GM12878 (cell line): ENCODE data around the gene TLE2. TPM values are rescaled to one million over a fixed set of nuclear protein-coding genes. Genes with fewer than 3 reads are reported as not detected.

Experiments used
- ATAC-seq: fragments of 200-7000 bp; cut with Tn5 transposase; 3 replicates; pipeline ENCODE4 v1.9.1; 2020; ENCODE audit warnings: mild to moderate bottlenecking, moderate library complexity
- BruUV-seq: library from RNA; stranded (reverse); fragments of 400-500 nt; replicated peaks from 2 replicates; lab custom pipeline; 2021; lab: Mats Ljungman, UMichigan
- CTCF ChIA-PET: fragments of 300-600 bp; sonication (Branson Sonifier 250); formaldehyde crosslinking; extraction: SDS; loops from one replicate; lab custom pipeline; 2021; ENCODE audit warnings: inconsistent platforms; lab: Yijun Ruan, JAX
- POLR2A ChIA-PET: fragments of 350-600 bp; formaldehyde crosslinking; extraction: SDS; loops from one replicate; lab custom pipeline; 2021; ENCODE audit warnings: inconsistent platforms; lab: Charles Lee
- RAD21 ChIA-PET: fragments of 300-600 bp; sonication (Branson Sonifier 250); formaldehyde crosslinking; loops from one replicate; lab custom pipeline; 2023; ENCODE audit warnings: antibody characterized with exemption; ENCODE audit not compliant: unreplicated experiment; lab: Charles Lee
- SMC1A ChIA-PET: fragments of 300-600 bp; sonication (Branson Sonifier 250); formaldehyde crosslinking; loops from one replicate; lab custom pipeline; 2023; ENCODE audit not compliant: unreplicated experiment, uncharacterized antibody; lab: Charles Lee
- DNase-seq: peaks from one replicate; pipeline ENCODE4 v3.0.0-alpha.2; 2011; ENCODE audit warnings: low read depth, low spot score
- FAIRE-seq: peaks from 3 replicates; lab custom pipeline; 2011; peaks lifted over from hg19 to GRCh38; lab: Jason Lieb, UNC
- H2AFZ ChIP-seq: 2 replicates; pipeline ENCODE4 v1.6.0; 2011; ENCODE audit warnings: low read depth, low read length, control low read depth; ENCODE audit not compliant: control insufficient read depth
- H3K27ac ChIP-seq: 2 replicates; pipeline ENCODE4 v1.5.1; 2011; ENCODE audit warnings: control low read depth; ENCODE audit not compliant: control insufficient read depth, insufficient read depth
- H3K27me3 ChIP-seq, 2 experiments: replicated peaks in 1 of 2; 2 replicates each; pipeline versions ENCODE4 v1.6.0 to v1.6.1; 2011; ENCODE audit warnings: low read length in 1 of 2; ENCODE audit not compliant: control insufficient read depth in 2 of 2, insufficient read depth in 2 of 2
- H3K36me3 ChIP-seq, 2 experiments: 2 replicates each; pipeline ENCODE4 v1.5.1; 2011; ENCODE audit warnings: low read length in 1 of 2; ENCODE audit not compliant: control insufficient read depth in 2 of 2, insufficient read depth in 2 of 2
- H3K4me1 ChIP-seq: 2 replicates; pipeline ENCODE4 v1.6.1; 2011; ENCODE audit warnings: mild to moderate bottlenecking, low read length, moderate library complexity, mixed read lengths; ENCODE audit not compliant: control insufficient read depth, insufficient read depth
- H3K4me2 ChIP-seq: 2 replicates; pipeline ENCODE4 v1.6.0; 2011; ENCODE audit warnings: control low read depth; ENCODE audit not compliant: control insufficient read depth, insufficient read depth
- H3K4me3 ChIP-seq: fragments of 200-600 bp; sonication (generic); 2 replicates; pipeline ENCODE4 v1.5.1; 2016
- H3K79me2 ChIP-seq: 2 replicates; pipeline ENCODE4 v1.6.0; 2011; ENCODE audit warnings: low read length; ENCODE audit not compliant: control insufficient read depth, insufficient read depth
- H3K9ac ChIP-seq: 2 replicates; pipeline ENCODE4 v1.8.0; 2011; ENCODE audit warnings: low read length, control low read depth, mixed read lengths; ENCODE audit not compliant: control insufficient read depth, insufficient read depth
- H3K9me3 ChIP-seq: replicated peaks from 3 replicates; pipeline ENCODE4 v1.5.1; 2011; ENCODE audit warnings: mild to moderate bottlenecking, low read length; ENCODE audit not compliant: control insufficient read depth, insufficient read depth
- H4K20me1 ChIP-seq: 2 replicates; pipeline ENCODE4 v1.6.0; 2011; ENCODE audit not compliant: control insufficient read depth, insufficient read depth
- EGR1 ChIP-seq, 2 experiments: IDR thresholded peaks; 1 replicate in 1 of 2; 2 replicates in 1 of 2; pipeline ENCODE4 v1.6.1; 2011 to 2012; ENCODE audit warnings: low read depth in 2 of 2, low read length in 2 of 2, borderline replicate concordance in 1 of 2, mild to moderate bottlenecking in 1 of 2, moderate library complexity in 1 of 2
- GABPA ChIP-seq: IDR thresholded peaks from 2 replicates; pipeline ENCODE4 v1.6.1; 2014; ENCODE audit warnings: antibody characterized with exemption, low read depth, mild to moderate bottlenecking, inconsistent platforms
- HDGF ChIP-seq: fragments of 450-650 bp; IDR thresholded peaks from 2 replicates; pipeline ENCODE4 v1.6.1; 2016; ENCODE audit warnings: antibody characterized with exemption
- IRF3 ChIP-seq: fragments of 450-650 bp; IDR thresholded peaks from 2 replicates; pipeline ENCODE4 v1.6.1; 2014; ENCODE audit warnings: mild to moderate bottlenecking
- KLF5 ChIP-seq: fragments of 450-650 bp; IDR thresholded peaks from 2 replicates; pipeline ENCODE4 v1.6.1; 2014; ENCODE audit warnings: mild to moderate bottlenecking; ENCODE audit not compliant: partially characterized antibody
- MEF2B ChIP-seq: fragments of 450-650 bp; IDR thresholded peaks from 2 replicates; pipeline ENCODE4 v1.6.1; 2018; ENCODE audit warnings: mild to moderate bottlenecking, moderate library complexity; ENCODE audit not compliant: partially characterized antibody, poor library complexity, severe bottlenecking
- PAX5 ChIP-seq: IDR thresholded peaks from 2 replicates; pipeline ENCODE4 v1.6.1; 2011; ENCODE audit warnings: low read depth, low read length, borderline replicate concordance
- POLR2AphosphoS2 ChIP-seq: IDR thresholded peaks from 2 replicates; pipeline ENCODE4 v1.6.1; 2011; ENCODE audit warnings: low read depth, mild to moderate bottlenecking, low read length, improper control_type of control experiment, moderate library complexity
- POU2F2 ChIP-seq: IDR thresholded peaks from 3 replicates; pipeline ENCODE4 v1.6.1; 2011; ENCODE audit warnings: low read depth, mild to moderate bottlenecking, low read length, borderline replicate concordance
- RAD51 ChIP-seq: fragments of 450-650 bp; IDR thresholded peaks from 2 replicates; pipeline ENCODE4 v1.6.1; 2016; ENCODE audit warnings: moderate library complexity, mild to moderate bottlenecking, inconsistent platforms
- SUZ12 ChIP-seq: fragments of 200-600 bp; sonication (generic); IDR thresholded peaks from one replicate; pipeline ENCODE4 v1.6.1; 2018; ENCODE audit warnings: antibody characterized with exemption, mild to moderate bottlenecking; ENCODE audit not compliant: unreplicated experiment
- YBX1 ChIP-seq: fragments of 450-650 bp; IDR thresholded peaks from 2 replicates; pipeline ENCODE4 v1.6.1; 2016; ENCODE audit warnings: antibody characterized with exemption
- WGBS: methylation state at CpG from one replicate; pipeline ENCODE4 v1.1.6; 2016; ENCODE audit warnings: low lambda C conversion rate; ENCODE audit not compliant: insufficient replicate concordance, insufficient coverage; ENCODE audit errors: missing lambda C conversion rate; 5-methylcytosine and 5-hydroxymethylcytosine counted together
- in situ Hi-C: fragments of 300-500 bp; cut with MboI; formaldehyde crosslinking; loops from 9 replicates; pipeline ENCODE4 v1.14.3; 2018; ENCODE audit warnings: mixed read lengths
- intact Hi-C: fragments of 100-400 bp; cut with micrococcal nuclease; formaldehyde crosslinking; loops from one replicate; pipeline ENCODE4 v1.14.2; 2022; ENCODE audit not compliant: unreplicated experiment
- polyA plus RNA-seq, 11 experiments: library from polyadenylated mRNA; depleted of rRNA in 4 of 11; unstranded in 6 of 11; stranded (reverse) in 5 of 11; fragments of >200 nt; fragmentation: Nextera tagmentation in 4 of 11; fragmentation: Illumina TruSeq in 1 of 11; extraction: Ambion mirVana in 4 of 11; extraction: Trizol in 1 of 11; gene quantifications; 1 replicate in 1 of 11; 2 replicates in 10 of 11; pipeline versions ENCODE4 v1.2.1 to v1.2.3, GENCODE V29; 2011 to 2016; ENCODE audit warnings: inconsistent platforms in 2 of 11, missing spikeins in 2 of 11, low read depth in 1 of 11
- total RNA-seq, 4 experiments: library from RNA; depleted of rRNA in 3 of 4; stranded (reverse); fragments of >200 nt in 3 of 4; fragmentation: Illumina TruSeq in 1 of 4; extraction: Trizol in 1 of 4; gene quantifications; 2 replicates each; pipeline versions ENCODE4 v1.2.1 to v1.2.3, GENCODE V29; 2013 to 2021

TLE2 gene
- total and polyA plus RNA-seq, 10 of the 15 experiments (the other 5 are each of a cell fraction or from before 2014, with no cell fraction given), result 0.05 to 0.21 (median 0.11) TPM; not detected in 5

- no peak for TF ChIP-seq PAX5
- no peak for TF ChIP-seq POU2F2
- no peak for TF ChIP-seq IRF3
- no peak for TF ChIP-seq POLR2AphosphoS2
- TF ChIP-seq EGR1 (IDR thresholded peaks at IDR 0.05; ENCODE audit: borderline replicate concordance in 1 of 2, low read depth in 2 of 2, low read length in 2 of 2), result no peak
- no peak for TF ChIP-seq YBX1
- no peak for TF ChIP-seq KLF5
- TF ChIP-seq HDGF, result no peak
- TF ChIP-seq RAD51, result no peak
Observed at GRCh38 chr19:2989236-2989946, 39.7 kb downstream of the TLE2 start (continued).

- ATAC-seq, result no peak
- peaks cover 1% of the 10 kb centered on the region; the same call in 1 of the 2 replicates for H3K4me1 ChIP-seq
- no peaks in the 10 kb centered on the region for H3K36me3 ChIP-seq
- in situ Hi-C loops, result no loop called here
- intact Hi-C loops, result no loop called here
- DNase-seq, result no peak
- H3K79me2 ChIP-seq, result no peaks in the 10 kb centered on the region
- ChIA-PET RAD21 (no interaction called here), CTCF (no interaction called here), POLR2A (no interaction called here), SMC1A (no interaction called here)
- no peak overlapping the region for H2AFZ ChIP-seq
- H3K4me2 ChIP-seq, result no peak overlapping the region
- H3K27me3 ChIP-seq, result no peaks in the 10 kb centered on the region; a peak in 2 of 4 replicates
- H3K9ac ChIP-seq, result no peak overlapping the region
- WGBS, result 89% methylated on average over 3 of the region's 3 CpGs
- no peak overlapping the region for H3K27ac ChIP-seq
- no peak overlapping the region for H3K4me3 ChIP-seq
- H3K9me3 ChIP-seq, result no peaks in the 10 kb centered on the region
- no peak for FAIRE-seq
- no peak for TF ChIP-seq GABPA
- TF ChIP-seq MEF2B, result no peak
- TF ChIP-seq SUZ12, result no peak
- no peaks in the 10 kb centered on the region for H4K20me1 ChIP-seq
- no TSS peak for BruUV-seq
Observed at GRCh38 chr19:2988568-2988967, 40.5 kb downstream of the TLE2 start.
